ENCODE data around the gene NSMF. TPM values are rescaled to one million over a fixed set of nuclear protein-coding genes. Genes with fewer than 3 reads are reported as not detected.
"Not testable (repeated sequence)": the region's sequence is repeated elsewhere in the genome, so short reads cannot be mapped to it uniquely, and the experiment has no call there.

Gene NSMF
- total RNA-seq, 1 donor from 2014 or later: 131 TPM

DNA sequence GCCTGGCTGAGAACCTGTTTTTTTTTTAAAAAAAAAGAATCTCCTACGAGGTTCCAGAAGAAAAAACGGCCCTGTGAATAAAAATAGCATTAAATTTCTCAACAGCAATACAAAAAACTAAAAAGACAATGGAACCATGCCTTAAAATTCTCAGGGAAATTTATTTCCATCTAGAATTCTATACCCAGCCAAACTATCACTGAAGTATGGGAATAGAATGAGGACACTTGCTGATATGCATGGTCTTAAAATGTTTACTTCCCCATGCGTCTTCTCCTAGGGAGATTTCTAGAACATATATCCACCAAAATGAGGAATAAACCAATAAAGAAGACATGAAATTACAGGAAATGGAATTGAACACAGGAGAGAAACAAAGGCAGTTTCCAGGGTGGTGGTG, 16.5 kb upstream of the NSMF start:
- peaks cover 19% of the 10 kb centered on the region for H3K9me3 Mint-ChIP-seq (ENCODE audit: unreplicated experiment)
- TF ChIP-seq, protein P1, sequence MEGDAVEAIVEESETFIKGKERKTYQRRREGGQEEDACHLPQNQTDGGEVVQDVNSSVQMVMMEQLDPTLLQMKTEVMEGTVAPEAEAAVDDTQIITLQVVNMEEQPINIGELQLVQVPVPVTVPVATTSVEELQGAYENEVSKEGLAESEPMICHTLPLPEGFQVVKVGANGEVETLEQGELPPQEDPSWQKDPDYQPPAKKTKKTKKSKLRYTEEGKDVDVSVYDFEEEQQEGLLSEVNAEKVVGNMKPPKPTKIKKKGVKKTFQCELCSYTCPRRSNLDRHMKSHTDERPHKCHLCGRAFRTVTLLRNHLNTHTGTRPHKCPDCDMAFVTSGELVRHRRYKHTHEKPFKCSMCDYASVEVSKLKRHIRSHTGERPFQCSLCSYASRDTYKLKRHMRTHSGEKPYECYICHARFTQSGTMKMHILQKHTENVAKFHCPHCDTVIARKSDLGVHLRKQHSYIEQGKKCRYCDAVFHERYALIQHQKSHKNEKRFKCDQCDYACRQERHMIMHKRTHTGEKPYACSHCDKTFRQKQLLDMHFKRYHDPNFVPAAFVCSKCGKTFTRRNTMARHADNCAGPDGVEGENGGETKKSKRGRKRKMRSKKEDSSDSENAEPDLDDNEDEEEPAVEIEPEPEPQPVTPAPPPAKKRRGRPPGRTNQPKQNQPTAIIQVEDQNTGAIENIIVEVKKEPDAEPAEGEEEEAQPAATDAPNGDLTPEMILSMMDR (IDR thresholded peaks at IDR 0.05; ENCODE audit: partially characterized antibody, unreplicated experiment): no peak
- H3K27ac Mint-ChIP-seq (ENCODE audit: unreplicated experiment): no peak overlapping the region
- H3K4me1 Mint-ChIP-seq (ENCODE audit: low read depth, unreplicated experiment): peaks cover 7% of the 10 kb centered on the region
- DNase-seq: no peak
- peak overlapping the region; percentile 11 for H3K4me3 Mint-ChIP-seq (ENCODE audit: unreplicated experiment)
- H3K27me3 Mint-ChIP-seq (ENCODE audit: unreplicated experiment): peaks cover 13% of the 10 kb centered on the region
- H3K36me3 Mint-ChIP-seq (ENCODE audit: unreplicated experiment): peaks cover 30% of the 10 kb centered on the region

- Mint-ChIP-seq H3K27me3 (ENCODE audit: unreplicated experiment) (peaks cover 8% of the 10 kb centered on the region), H3K4me3 (ENCODE audit: unreplicated experiment) (no peak overlapping the region), H3K9me3 (ENCODE audit: unreplicated experiment) (peaks cover 15% of the 10 kb centered on the region), H3K36me3 (ENCODE audit: unreplicated experiment) (peaks cover 30% of the 10 kb centered on the region), H3K4me1 (ENCODE audit: low read depth, unreplicated experiment) (peaks cover 1% of the 10 kb centered on the region), H3K27ac (ENCODE audit: unreplicated experiment) (no peak overlapping the region)
- TF ChIP-seq, protein P1 (IDR thresholded peaks at IDR 0.05; ENCODE audit: partially characterized antibody, unreplicated experiment): no peak
- DNase-seq: no peak
Measured at GRCh38 chr9:137474271-137474670, 15.1 kb upstream of the NSMF start.

GRCh38 chr9:137470785-137471184, 11.7 kb upstream of the NSMF start:
- Mint-ChIP-seq H3K4me3 (ENCODE audit: unreplicated experiment) (peak overlapping the region; percentile 1), H3K4me1 (ENCODE audit: low read depth, unreplicated experiment) (peaks cover 2% of the 10 kb centered on the region)

GRCh38 chr9:137467896-137468295, 8.8 kb upstream of the NSMF start:
- Mint-ChIP-seq H3K36me3 (ENCODE audit: unreplicated experiment) (peaks cover 13% of the 10 kb centered on the region), H3K27ac (ENCODE audit: unreplicated experiment) (no peak overlapping the region), H3K9me3 (ENCODE audit: unreplicated experiment) (peaks cover 12% of the 10 kb centered on the region), H3K4me3 (ENCODE audit: unreplicated experiment) (no peak overlapping the region), H3K4me1 (ENCODE audit: low read depth, unreplicated experiment) (peaks cover 2% of the 10 kb centered on the region), H3K27me3 (ENCODE audit: unreplicated experiment) (peaks cover 7% of the 10 kb centered on the region)
- DNase-seq: no peak
- TF ChIP-seq, protein P1 (IDR thresholded peaks at IDR 0.05; ENCODE audit: partially characterized antibody, unreplicated experiment): no peak

More at GRCh38 chr9:137470785-137471184, 11.7 kb upstream of the NSMF start:
- TF ChIP-seq, protein P1 (IDR thresholded peaks at IDR 0.05; ENCODE audit: partially characterized antibody, unreplicated experiment): no peak
- H3K27ac Mint-ChIP-seq (ENCODE audit: unreplicated experiment): no peak overlapping the region
- peaks cover 16% of the 10 kb centered on the region for H3K9me3 Mint-ChIP-seq (ENCODE audit: unreplicated experiment)
- no peak for DNase-seq
- H3K27me3 Mint-ChIP-seq (ENCODE audit: unreplicated experiment): peaks cover 10% of the 10 kb centered on the region
- H3K36me3 Mint-ChIP-seq (ENCODE audit: unreplicated experiment): peaks cover 29% of the 10 kb centered on the region

GRCh38 chr9:137467161-137467581, 8.0 kb upstream of the NSMF start:
- DNase-seq: no peak
- H3K27me3 Mint-ChIP-seq (ENCODE audit: unreplicated experiment): peaks cover 7% of the 10 kb centered on the region
- no peak overlapping the region for H3K27ac Mint-ChIP-seq (ENCODE audit: unreplicated experiment)
- H3K36me3 Mint-ChIP-seq (ENCODE audit: unreplicated experiment): peaks cover 10% of the 10 kb centered on the region
- peaks cover 9% of the 10 kb centered on the region for H3K9me3 Mint-ChIP-seq (ENCODE audit: unreplicated experiment)
- TF ChIP-seq, protein P1 (IDR thresholded peaks at IDR 0.05; ENCODE audit: partially characterized antibody, unreplicated experiment): no peak
- H3K4me3 Mint-ChIP-seq (ENCODE audit: unreplicated experiment): no peak overlapping the region
- peaks cover 2% of the 10 kb centered on the region for H3K4me1 Mint-ChIP-seq (ENCODE audit: low read depth, unreplicated experiment)

DNA sequence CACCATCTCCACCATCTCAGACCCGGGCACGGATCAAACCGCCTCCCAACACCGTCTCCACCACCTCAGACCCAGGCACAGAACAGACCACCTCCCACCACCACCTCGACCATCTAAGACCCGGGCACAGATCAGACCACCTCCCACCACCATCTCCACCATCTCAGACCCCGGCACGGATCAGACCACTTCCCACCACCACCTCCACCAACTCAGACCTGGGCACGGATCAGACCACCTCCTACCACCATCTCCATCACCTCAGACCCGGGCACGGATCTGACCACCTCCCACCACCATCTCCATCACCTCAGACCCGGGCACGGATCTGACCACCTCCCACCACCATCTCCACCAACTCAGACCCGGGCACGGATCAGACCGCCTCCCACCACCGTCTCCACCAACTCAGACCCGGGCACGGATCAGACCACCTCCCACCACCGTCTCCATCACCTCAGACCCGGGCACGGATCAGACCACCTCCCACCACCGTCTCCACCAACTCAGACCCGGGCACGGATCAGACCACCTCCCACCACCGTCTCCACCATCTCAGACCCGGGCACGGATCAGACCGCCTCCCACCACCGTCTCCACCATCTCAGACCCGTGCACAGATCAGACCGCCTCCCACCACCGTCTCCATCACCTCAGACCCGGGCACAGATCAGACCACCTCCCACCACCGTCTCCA, 7.4 kb upstream of the NSMF start:
- H3K4me1 Mint-ChIP-seq (ENCODE audit: low read depth, unreplicated experiment); DNase-seq; H3K36me3 Mint-ChIP-seq (ENCODE audit: unreplicated experiment); H3K27me3 Mint-ChIP-seq (ENCODE audit: unreplicated experiment); H3K27ac Mint-ChIP-seq (ENCODE audit: unreplicated experiment); H3K9me3 Mint-ChIP-seq (ENCODE audit: unreplicated experiment): not testable (repeated sequence)
- peak overlapping the region; percentile 60 for H3K4me3 Mint-ChIP-seq (ENCODE audit: unreplicated experiment)

Measured in glutamatergic neuron (in vitro differentiated cells).